ENCODE results near the gene PRKN.
"Not testable (repeated sequence)": the region's sequence is repeated elsewhere in the genome, so short reads cannot be mapped to it uniquely, and the experiment has no call there.

PRKN gene

GRCh38 chr6:161861061-161861460, 866.5 kb downstream of the PRKN start:
- not testable (repeated sequence) for H3K4me3 ChIP-seq

GRCh38 chr6:161853657-161854056, 873.9 kb downstream of the PRKN start:
- Histone ChIP-seq H3K4me3 (no peak overlapping the region), H3K27ac (no peak overlapping the region)

More at GRCh38 chr6:161861061-161861460, 866.5 kb downstream of the PRKN start:
- H3K27ac ChIP-seq, result not testable (repeated sequence)

- H3K4me3 ChIP-seq, result not testable (repeated sequence)
Measured at GRCh38 chr6:161851486-161851885, 876.1 kb downstream of the PRKN start.

GRCh38 chr6:161850562-161850961, 877.0 kb downstream of the PRKN start:
- Histone ChIP-seq H3K4me3 (no peak overlapping the region), H3K27ac (no peak overlapping the region)

More at GRCh38 chr6:161851486-161851885, 876.1 kb downstream of the PRKN start:
- not testable (repeated sequence) for H3K27ac ChIP-seq

- H3K27ac ChIP-seq, result no peak overlapping the region
- H3K4me3 ChIP-seq, result no peak overlapping the region
Measured at GRCh38 chr6:161847628-161848027, 879.9 kb downstream of the PRKN start.

GRCh38 chr6:161844804-161845203, 882.8 kb downstream of the PRKN start:
- Histone ChIP-seq H3K27ac (no peak overlapping the region), H3K4me3 (no peak overlapping the region)

GRCh38 chr6:161843066-161843465, 884.5 kb downstream of the PRKN start:
- H3K4me3 ChIP-seq, result no peak overlapping the region
- no peak overlapping the region for H3K27ac ChIP-seq

GRCh38 chr6:161840380-161840779, 887.2 kb downstream of the PRKN start:
- Histone ChIP-seq H3K27ac (no peak overlapping the region), H3K4me3 (no peak overlapping the region)

- Histone ChIP-seq H3K27ac (no peak overlapping the region), H3K4me3 (no peak overlapping the region)
Measured at GRCh38 chr6:161838306-161839035, 889.1 kb downstream of the PRKN start.

- Histone ChIP-seq H3K4me3 (no peak overlapping the region), H3K27ac (no peak overlapping the region)
Measured at GRCh38 chr6:161837854-161838253, 889.7 kb downstream of the PRKN start.

- Histone ChIP-seq H3K4me3 (no peak overlapping the region), H3K27ac (no peak overlapping the region)
Measured at GRCh38 chr6:161837449-161837735, 890.2 kb downstream of the PRKN start.

- Histone ChIP-seq H3K4me3 (no peak overlapping the region), H3K27ac (no peak overlapping the region)
Measured at GRCh38 chr6:161836643-161837448, 890.7 kb downstream of the PRKN start.

GRCh38 chr6:161835500-161836215, 891.9 kb downstream of the PRKN start:
- Histone ChIP-seq H3K4me3 (no peak overlapping the region), H3K27ac (no peak overlapping the region)

- no peak overlapping the region for H3K27ac ChIP-seq
- H3K4me3 ChIP-seq, result no peak overlapping the region
Measured at GRCh38 chr6:161834426-161834825, 893.1 kb downstream of the PRKN start.

GRCh38 chr6:161833099-161833860, 894.3 kb downstream of the PRKN start:
- H3K4me3 ChIP-seq, result no peak overlapping the region
- no peak overlapping the region for H3K27ac ChIP-seq

GRCh38 chr6:161832622-161833021, 894.9 kb downstream of the PRKN start:
- Histone ChIP-seq H3K27ac (no peak overlapping the region), H3K4me3 (no peak overlapping the region)

- Histone ChIP-seq H3K27ac (no peak overlapping the region), H3K4me3 (no peak overlapping the region)
Measured at GRCh38 chr6:161830866-161831616, 896.5 kb downstream of the PRKN start.

- H3K27ac ChIP-seq, result no peak overlapping the region
Measured at GRCh38 chr6:161829291-161829729, 898.3 kb downstream of the PRKN start.

GRCh38 chr6:161828355-161828754, 899.2 kb downstream of the PRKN start:
- Histone ChIP-seq H3K27ac (no peak overlapping the region), H3K4me3 (no peak overlapping the region)

More at GRCh38 chr6:161829291-161829729, 898.3 kb downstream of the PRKN start:
- H3K4me3 ChIP-seq, result no peak overlapping the region
